Liver (tissue), 9 donors: ENCODE data around the gene KIF1A. TPM values are rescaled to one million over a fixed set of nuclear protein-coding genes. Genes with fewer than 3 reads are reported as not detected.

Source experiments
- DNase-seq: peaks from one replicate; pipeline ENCODE4 v3.0.0-alpha.2; 2017; ENCODE audit warnings: low spot score
- H3K27ac ChIP-seq, 2 donors: one replicate each; pipeline ENCODE4 v1.7.0; 2013; ENCODE audit warnings: inconsistent platforms in 2 of 2, low read length in 2 of 2, control low read depth in 1 of 2, low read depth in 1 of 2, mild to moderate bottlenecking in 1 of 2
- H3K27me3 ChIP-seq, 4 donors: one replicate each; pipeline versions ENCODE4 v1.6.1 to v1.7.0; 2013; ENCODE audit warnings: low read length in 3 of 4, inconsistent platforms in 1 of 4, mild to moderate bottlenecking in 1 of 4, moderate library complexity in 1 of 4; ENCODE audit not compliant: control insufficient read depth in 4 of 4, insufficient read depth in 4 of 4
- H3K36me3 ChIP-seq, 4 donors: one replicate each; pipeline versions ENCODE4 v1.6.1 to v1.7.0; 2013; ENCODE audit warnings: low read length in 3 of 4, mild to moderate bottlenecking in 3 of 4, low read depth in 1 of 4, moderate library complexity in 1 of 4; ENCODE audit not compliant: control insufficient read depth in 4 of 4, insufficient read depth in 3 of 4
- H3K4me1 ChIP-seq, 4 donors: one replicate each; pipeline versions ENCODE4 v1.6.1 to v1.7.0; 2013; ENCODE audit warnings: low read length in 3 of 4, mild to moderate bottlenecking in 3 of 4, moderate library complexity in 1 of 4; ENCODE audit not compliant: control insufficient read depth in 4 of 4, insufficient read depth in 4 of 4
- H3K4me3 ChIP-seq, 3 donors: one replicate each; pipeline versions ENCODE4 v1.6.1 to v1.7.0; 2013; ENCODE audit warnings: low read length in 3 of 3, control low read depth in 1 of 3, low read depth in 1 of 3, mild to moderate bottlenecking in 1 of 3
- H3K9ac ChIP-seq, 2 donors: one replicate each; pipeline ENCODE4 v1.7.0; 2013; ENCODE audit warnings: low read length in 2 of 2, mild to moderate bottlenecking in 2 of 2, moderate library complexity in 2 of 2, control low read depth in 1 of 2, low read depth in 1 of 2
- H3K9me3 ChIP-seq, 4 donors: one replicate each; pipeline versions ENCODE4 v1.6.1 to v1.7.0; 2013; ENCODE audit warnings: low read length in 3 of 4; ENCODE audit not compliant: control insufficient read depth in 4 of 4
- ATF3 ChIP-seq: IDR thresholded peaks from 2 replicates; pipeline ENCODE4 v1.6.1; 2016; ENCODE audit warnings: antibody characterized with exemption
- CTCF ChIP-seq: fragments of 150-350 bp; IDR thresholded peaks from 2 replicates; pipeline ENCODE4 v1.5.1; 2017; ENCODE audit warnings: improper control_type of control experiment, low read depth, low read length; ENCODE audit not compliant: missing input control
- EGR1 ChIP-seq, 2 donors: IDR thresholded peaks; 2 replicates each; pipeline ENCODE4 v1.6.1; 2016 to 2018; ENCODE audit warnings: antibody characterized with exemption in 2 of 2, low read depth in 2 of 2
- FOXA1 ChIP-seq: IDR thresholded peaks from 2 replicates; pipeline ENCODE4 v1.6.1; 2016; ENCODE audit warnings: antibody characterized with exemption
- FOXA2 ChIP-seq: IDR thresholded peaks from 2 replicates; pipeline ENCODE4 v1.6.1; 2016; ENCODE audit warnings: antibody characterized with exemption
- GABPA ChIP-seq, 2 donors: IDR thresholded peaks in 1 of 2; conservative IDR thresholded peaks in 1 of 2; 2 replicates each; pipeline ENCODE4 v1.6.1; 2016; ENCODE audit warnings: antibody characterized with exemption in 2 of 2, mild to moderate bottlenecking in 1 of 2, moderate library complexity in 1 of 2
- HNF4A ChIP-seq, 2 donors: conservative IDR thresholded peaks; 2 replicates each; pipeline ENCODE4 v1.6.1; 2016; ENCODE audit warnings: antibody characterized with exemption in 2 of 2, mild to moderate bottlenecking in 2 of 2
- HNF4G ChIP-seq: IDR thresholded peaks from 2 replicates; pipeline ENCODE4 v1.6.1; 2016; ENCODE audit warnings: antibody characterized with exemption
- JUND ChIP-seq, 2 donors: IDR thresholded peaks; 2 replicates each; pipeline ENCODE4 v1.6.1; 2016; ENCODE audit warnings: antibody characterized with exemption in 2 of 2
- MAX ChIP-seq: IDR thresholded peaks from 2 replicates; pipeline ENCODE4 v1.6.1; 2016; ENCODE audit warnings: antibody characterized with exemption
- NR2F2 ChIP-seq: IDR thresholded peaks from 2 replicates; pipeline ENCODE4 v1.6.1; 2016; ENCODE audit warnings: antibody characterized with exemption
- RAD21 ChIP-seq, 2 donors: IDR thresholded peaks; 2 replicates each; pipeline ENCODE4 v1.6.1; 2016; ENCODE audit warnings: antibody characterized with exemption in 2 of 2, mild to moderate bottlenecking in 2 of 2
- SP1 ChIP-seq: IDR thresholded peaks from 2 replicates; pipeline ENCODE4 v1.6.1; 2018; ENCODE audit warnings: antibody characterized with exemption, mild to moderate bottlenecking
- TAF1 ChIP-seq: conservative IDR thresholded peaks from 2 replicates; pipeline ENCODE4 v1.6.1; 2016; ENCODE audit warnings: antibody characterized with exemption, mild to moderate bottlenecking
- YY1 ChIP-seq: IDR thresholded peaks from 2 replicates; pipeline ENCODE4 v1.6.1; 2016; ENCODE audit warnings: antibody characterized with exemption, mild to moderate bottlenecking
- ZBTB33 ChIP-seq: IDR thresholded peaks from 2 replicates; pipeline ENCODE4 v1.6.1; 2016; ENCODE audit warnings: antibody characterized with exemption
- WGBS: extraction: QIAGEN DNeasy Blood & Tissue Kit; methylation state at CpG from one replicate; pipeline ENCODE4 v1.1.7; 2013; 5-methylcytosine and 5-hydroxymethylcytosine counted together
- polyA plus RNA-seq, 2 donors: library from polyadenylated mRNA; stranded (reverse) in 1 of 2; unstranded in 1 of 2; fragments of 200-250 nt in 1 of 2; fragments of >200 nt in 1 of 2; fragmentation: Nextera tagmentation in 1 of 2; extraction: Ambion mirVana in 1 of 2; gene quantifications; one replicate each; pipeline versions ENCODE4 v1.2.1 to v1.2.3, GENCODE V29; 2013 to 2015
- total RNA-seq, 2 donors: library from RNA; depleted of rRNA; stranded (reverse); fragments of >200 nt; gene quantifications; one replicate each; pipeline ENCODE4 v1.2.3, GENCODE V29; 2014
- donor health status: healthy.
- donor health status: healthy.
- donor health status: healthy.
- donor health status: healthy.
- donor health status: healthy.

KIF1A gene
- total and polyA plus RNA-seq, 4 donors = 0.03 to 0.21 (median 0.11) TPM

GRCh38 chr2:240820607-240821428 lies 799 bp upstream of the KIF1A start:
- TF ChIP-seq GABPA (IDR thresholded peaks at IDR 0.05 in 1 of 2, conservative IDR thresholded peaks at IDR 0.05 in 1 of 2) = no peak
- no peak for TF ChIP-seq EGR1 (IDR thresholded peaks at IDR 0.05; ENCODE audit: low read depth in 2 of 2)
- Histone ChIP-seq H3K9ac (no peak overlapping the region), H3K27me3 (peaks cover 0 to 17% (median 1%) of the 10 kb centered on the region in 4 donors), H3K4me3 (peak overlapping the region in 1 of 3 donors; percentile 43), H3K27ac (no peak overlapping the region), H3K36me3 (no peaks in the 10 kb centered on the region), H3K9me3 (peaks cover 0 to 3% (median 0%) of the 10 kb centered on the region in 4 donors), H3K4me1 (peaks cover 3 to 19% (median 11%) of the 10 kb centered on the region in 4 donors)
- WGBS = 5% methylated on average over 64 of the region's 64 CpGs
- DNase-seq = no peak

GRCh38 chr2:240819126-240819857 lies 727 bp downstream of the KIF1A start:
- WGBS = 4% methylated on average over 81 of the region's 81 CpGs
- H3K27me3 ChIP-seq = peaks cover 0 to 17% (median 1%) of the 10 kb centered on the region in 4 donors
- H3K27ac ChIP-seq = no peak overlapping the region
- no peaks in the 10 kb centered on the region for H3K36me3 ChIP-seq
- H3K9me3 ChIP-seq = peaks cover 0 to 3% (median 0%) of the 10 kb centered on the region in 4 donors
- TF ChIP-seq RAD21 (IDR thresholded peaks at IDR 0.05) = no peak
- TF ChIP-seq YY1 = no peak
- no peak for TF ChIP-seq TAF1
- TF ChIP-seq ATF3 = no peak
- TF ChIP-seq ZBTB33 = no peak
- no peak for TF ChIP-seq EGR1 (IDR thresholded peaks at IDR 0.05; ENCODE audit: low read depth in 2 of 2)
- peak overlapping the region in 1 of 3 donors; percentile 43 for H3K4me3 ChIP-seq
- H3K4me1 ChIP-seq = peaks cover 3 to 19% (median 11%) of the 10 kb centered on the region in 4 donors
- DNase-seq = no peak
- H3K9ac ChIP-seq = no peak overlapping the region

GRCh38 chr2:240818293-240819125 lies 1.5 kb downstream of the KIF1A start:
- Histone ChIP-seq H3K9ac (no peak overlapping the region), H3K27ac (no peak overlapping the region), H3K9me3 (peaks cover 0 to 2% (median 0%) of the 10 kb centered on the region in 4 donors), H3K4me3 (peak overlapping the region in 1 of 3 donors; percentile 43), H3K27me3 (peaks cover 0 to 17% (median 1%) of the 10 kb centered on the region in 4 donors), H3K36me3 (no peaks in the 10 kb centered on the region), H3K4me1 (peaks cover 3 to 19% (median 11%) of the 10 kb centered on the region in 4 donors)
- DNase-seq = no peak
- 28% methylated on average over 48 of the region's 48 CpGs for WGBS
- TF ChIP-seq RAD21 (IDR thresholded peaks at IDR 0.05) = no peak
- TF ChIP-seq GABPA (IDR thresholded peaks at IDR 0.05 in 1 of 2, conservative IDR thresholded peaks at IDR 0.05 in 1 of 2) = no peak
- TF ChIP-seq SP1 = no peak
- no peak for TF ChIP-seq FOXA2
- no peak for TF ChIP-seq HNF4G
- no peak for TF ChIP-seq JUND (IDR thresholded peaks at IDR 0.05)
- TF ChIP-seq ATF3 = no peak
- no peak for TF ChIP-seq HNF4A (conservative IDR thresholded peaks at IDR 0.05)
- no peak for TF ChIP-seq CTCF
- TF ChIP-seq FOXA1 = no peak
- no peak for TF ChIP-seq NR2F2
- TF ChIP-seq TAF1 = no peak
- TF ChIP-seq MAX = no peak
- no peak for TF ChIP-seq ZBTB33
- TF ChIP-seq YY1 = no peak
